ENCODE measurements around the gene BCORL1. TPM values are rescaled to one million over a fixed set of nuclear protein-coding genes. Genes with fewer than 3 reads are reported as not detected.
A peak's percentile ranks its signal among the peaks of the same experiment; 100 is the strongest.

BCORL1 gene
- total and polyA plus RNA-seq, 5 experiments from 2014 or later, result 1.0 to 9.6 (median 1.8) TPM

- peak overlapping the region in 2 of 10 donors; percentile 40 to 66 for H3K27ac Mint-ChIP-seq
- peaks cover 0 to 35% (median 2%) of the 10 kb centered on the region in 3 donors for H3K36me3 Mint-ChIP-seq
- ATAC-seq (no peak), DNase-seq (no peak)
- H3K9me3 Mint-ChIP-seq, result no peaks in the 10 kb centered on the region
- POLR2A ChIA-PET, result no interaction called here
- peaks cover 0 to 3% (median 0%) of the 10 kb centered on the region in 4 donors for H3K4me1 Mint-ChIP-seq
- H3K27me3 Mint-ChIP-seq, result no peaks in the 10 kb centered on the region
- H3K4me3 Mint-ChIP-seq, result no peak overlapping the region
These were observed 35.7 kb downstream of the BCORL1 start for GRCh38 chrX:130018143-130018542.

GRCh38 chrX:130020661-130021324 is 38.4 kb downstream of the BCORL1 start:
- H3K4me3 Mint-ChIP-seq, result no peak overlapping the region
- ATAC-seq (no peak), DNase-seq (no peak)
- H3K27me3 Mint-ChIP-seq, result no peaks in the 10 kb centered on the region
- H3K27ac Mint-ChIP-seq, result no peak overlapping the region
- no peaks in the 10 kb centered on the region for H3K9me3 Mint-ChIP-seq
- POLR2A ChIA-PET, result no interaction called here
- peaks cover 0 to 30% (median 0%) of the 10 kb centered on the region in 3 donors for H3K36me3 Mint-ChIP-seq
- peaks cover 6 to 12% (median 10%) of the 10 kb centered on the region in 4 donors for H3K4me1 Mint-ChIP-seq

GRCh38 chrX:130024127-130024526 is 41.7 kb downstream of the BCORL1 start:
- POLR2A ChIA-PET, result interaction anchor here (1.1 kb wide), 1 partner anchor 118 kb away, joined by 3 read pairs; the partner anchor contains the start of gene UTP14A
- Mint-ChIP-seq H3K9me3 (no peaks in the 10 kb centered on the region), H3K27me3 (no peaks in the 10 kb centered on the region)

GRCh38 chrX:130025256-130025655 is 42.8 kb downstream of the BCORL1 start:
- Mint-ChIP-seq H3K36me3 (peaks cover 0 to 33% (median 2%) of the 10 kb centered on the region in 3 donors), H3K27ac (no peak overlapping the region), H3K27me3 (no peaks in the 10 kb centered on the region), H3K4me3 (no peak overlapping the region), H3K9me3 (no peaks in the 10 kb centered on the region), H3K4me1 (peaks cover 5 to 14% (median 12%) of the 10 kb centered on the region in 4 donors)
- DNase-seq, result no peak
- POLR2A ChIA-PET, result no interaction called here
- no peak for ATAC-seq

More at GRCh38 chrX:130024127-130024526, 41.7 kb downstream of the BCORL1 start:
- peak; percentile 63 to 91 (median 78) for DNase-seq
- peaks cover 5 to 14% (median 12%) of the 10 kb centered on the region in 4 donors for H3K4me1 Mint-ChIP-seq
- peak overlapping the region in 9 of 10 donors; percentile 23 to 89 (median 79) for H3K27ac Mint-ChIP-seq
- H3K36me3 Mint-ChIP-seq, result peaks cover 0 to 36% (median 2%) of the 10 kb centered on the region in 3 donors
- peak overlapping the region; percentile 25 to 69 (median 54) for H3K4me3 Mint-ChIP-seq
- ATAC-seq, result peak; percentile 100

- Mint-ChIP-seq H3K27me3 (no peaks in the 10 kb centered on the region), H3K4me1 (peaks cover 5 to 14% (median 12%) of the 10 kb centered on the region in 4 donors), H3K27ac (no peak overlapping the region), H3K9me3 (no peaks in the 10 kb centered on the region), H3K4me3 (no peak overlapping the region), H3K36me3 (peaks cover 0 to 28% (median 2%) of the 10 kb centered on the region in 3 donors)
- POLR2A ChIA-PET, result interaction anchor here (0.6 to 1.1 kb wide), 2 partner anchors 102 to 226 kb away, joined by 3 read pairs; no protein-coding TSS in a partner anchor
- no peak for DNase-seq
- no peak for ATAC-seq
These were observed 45.1 kb downstream of the BCORL1 start for GRCh38 chrX:130027569-130027968.

GRCh38 chrX:130028196-130028595 is 45.8 kb downstream of the BCORL1 start:
- Mint-ChIP-seq H3K27me3 (no peaks in the 10 kb centered on the region), H3K9me3 (no peaks in the 10 kb centered on the region), H3K36me3 (peaks cover 0 to 25% (median 2%) of the 10 kb centered on the region in 3 donors), H3K27ac (no peak overlapping the region), H3K4me3 (no peak overlapping the region), H3K4me1 (peaks cover 5 to 14% (median 12%) of the 10 kb centered on the region in 4 donors)
- POLR2A ChIA-PET, result interaction anchor here (0.6 to 1.1 kb wide), 2 partner anchors 103 to 226 kb away, joined by 3 read pairs; no protein-coding TSS in a partner anchor
- ATAC-seq, result no peak
- DNase-seq, result peak; percentile 7 to 67 (median 42)

- no peaks in the 10 kb centered on the region for H3K9me3 Mint-ChIP-seq
- POLR2A ChIA-PET, result no interaction called here
- H3K4me3 Mint-ChIP-seq, result no peak overlapping the region
- DNase-seq (no peak), ATAC-seq (no peak)
- H3K4me1 Mint-ChIP-seq, result peaks cover 0 to 2% (median 1%) of the 10 kb centered on the region in 4 donors
- no peak overlapping the region for H3K27ac Mint-ChIP-seq
- peaks cover 0 to 29% (median 2%) of the 10 kb centered on the region in 3 donors for H3K36me3 Mint-ChIP-seq
- no peaks in the 10 kb centered on the region for H3K27me3 Mint-ChIP-seq
These were observed 48.4 kb downstream of the BCORL1 start for GRCh38 chrX:130030826-130031225.

- no peak overlapping the region for H3K4me3 Mint-ChIP-seq
- no peak for DNase-seq
- peaks cover 0 to 25% (median 2%) of the 10 kb centered on the region in 3 donors for H3K36me3 Mint-ChIP-seq
- POLR2A ChIA-PET, result interaction anchor here (0.7 kb wide), 2 partner anchors 20 to 98 kb away, joined by 3 to 4 read pairs; no protein-coding TSS in a partner anchor
- no peaks in the 10 kb centered on the region for H3K9me3 Mint-ChIP-seq
- H3K27me3 Mint-ChIP-seq, result no peaks in the 10 kb centered on the region
- peaks cover 0 to 2% (median 1%) of the 10 kb centered on the region in 4 donors for H3K4me1 Mint-ChIP-seq
- ATAC-seq, result no peak
- peak overlapping the region in 1 of 10 donors; percentile 53 for H3K27ac Mint-ChIP-seq
These were observed 50.1 kb downstream of the BCORL1 start for GRCh38 chrX:130032552-130032951.

- ATAC-seq, result no peak
- Mint-ChIP-seq H3K4me3 (peak overlapping the region in 1 of 10 donors; percentile 20), H3K27ac (no peak overlapping the region), H3K36me3 (peaks cover 0 to 27% (median 0%) of the 10 kb centered on the region in 3 donors), H3K9me3 (no peaks in the 10 kb centered on the region), H3K4me1 (no peaks in the 10 kb centered on the region), H3K27me3 (no peaks in the 10 kb centered on the region)
- POLR2A ChIA-PET, result no interaction called here
- no peak for DNase-seq
These were observed 51.7 kb downstream of the BCORL1 start for GRCh38 chrX:130034178-130034577.

- no peaks in the 10 kb centered on the region for H3K4me1 Mint-ChIP-seq
- H3K36me3 Mint-ChIP-seq, result peaks cover 0 to 40% (median 2%) of the 10 kb centered on the region in 3 donors
- no peak overlapping the region for H3K27ac Mint-ChIP-seq
- ATAC-seq (no peak), DNase-seq (no peak)
- H3K27me3 Mint-ChIP-seq, result no peaks in the 10 kb centered on the region
- no peaks in the 10 kb centered on the region for H3K9me3 Mint-ChIP-seq
- POLR2A ChIA-PET, result no interaction called here
- H3K4me3 Mint-ChIP-seq, result no peak overlapping the region
These were observed 57.4 kb downstream of the BCORL1 start for GRCh38 chrX:130039847-130040246.

GRCh38 chrX:130047416-130047815 is 65.0 kb downstream of the BCORL1 start:
- Mint-ChIP-seq H3K4me3 (no peak overlapping the region), H3K27me3 (no peaks in the 10 kb centered on the region), H3K27ac (no peak overlapping the region), H3K9me3 (no peaks in the 10 kb centered on the region), H3K4me1 (no peaks in the 10 kb centered on the region), H3K36me3 (peaks cover 4 to 40% (median 5%) of the 10 kb centered on the region in 3 donors)
- no peak for ATAC-seq
- POLR2A ChIA-PET, result no interaction called here
- no peak for DNase-seq

GRCh38 chrX:130048686-130049222 is 66.3 kb downstream of the BCORL1 start:
- Mint-ChIP-seq H3K36me3 (peaks cover 4 to 39% (median 5%) of the 10 kb centered on the region in 3 donors), H3K4me1 (no peaks in the 10 kb centered on the region), H3K9me3 (no peaks in the 10 kb centered on the region), H3K27ac (no peak overlapping the region), H3K4me3 (no peak overlapping the region), H3K27me3 (no peaks in the 10 kb centered on the region)
- POLR2A ChIA-PET, result no interaction called here
- no peak for DNase-seq
- ATAC-seq, result no peak

GRCh38 chrX:130049821-130050220 is 67.4 kb downstream of the BCORL1 start:
- DNase-seq, result no peak
- POLR2A ChIA-PET, result no interaction called here
- no peak overlapping the region for H3K27ac Mint-ChIP-seq
- peaks cover 4 to 43% (median 5%) of the 10 kb centered on the region in 3 donors for H3K36me3 Mint-ChIP-seq
- no peaks in the 10 kb centered on the region for H3K27me3 Mint-ChIP-seq
- H3K9me3 Mint-ChIP-seq, result no peaks in the 10 kb centered on the region
- no peak overlapping the region for H3K4me3 Mint-ChIP-seq
- no peaks in the 10 kb centered on the region for H3K4me1 Mint-ChIP-seq
- no peak for ATAC-seq

All from naive thymus-derived CD8-positive, alpha-beta T cell (primary cell).